Measurements from ENCODE around the gene PRKG2.
"Not testable (repeated sequence)": the region's sequence is repeated elsewhere in the genome, so short reads cannot be mapped to it uniquely, and the experiment has no call there.

PRKG2 gene

DNA sequence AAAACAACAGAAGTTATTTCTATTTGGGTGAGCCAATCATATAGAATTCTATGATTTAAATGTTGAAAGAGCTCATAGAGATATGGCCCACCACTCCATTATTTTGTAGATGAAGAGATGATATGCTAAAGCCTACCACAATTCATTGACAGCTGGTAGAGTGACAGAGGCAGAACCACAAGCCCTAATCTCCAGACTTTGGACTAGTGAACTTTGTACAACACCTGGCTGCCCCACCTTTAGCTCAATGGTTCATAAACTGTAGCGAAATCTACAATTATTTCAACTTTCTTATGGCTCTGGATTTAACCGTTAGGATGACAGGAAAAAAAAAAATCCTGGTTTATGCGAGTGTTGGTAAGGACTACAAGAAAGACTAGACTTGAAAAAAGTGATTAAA, 50.9 kb downstream of the PRKG2 start:
- TF ChIP-seq EZH2phosphoT487 (IDR thresholded peaks at IDR 0.05; ENCODE audit: borderline replicate concordance), result no peak
- TF ChIP-seq CTCF (conservative IDR thresholded peaks at IDR 0.05; ENCODE audit: low read length), result no peak
- Histone ChIP-seq H3K27me3 (ENCODE audit: insufficient read depth, low read length, poor library complexity, severe bottlenecking) (no peaks in the 10 kb centered on the region), H3K36me3 (ENCODE audit: insufficient read depth, low read length) (no peaks in the 10 kb centered on the region), H4K20me1 (ENCODE audit: insufficient read depth, low read length, poor library complexity, severe bottlenecking) (no peaks in the 10 kb centered on the region), H3K9ac (ENCODE audit: low read depth, low read length, poor library complexity, severe bottlenecking) (no peak overlapping the region), H3K4me1 (ENCODE audit: insufficient read depth, low read length, poor library complexity, severe bottlenecking) (peaks cover 14% of the 10 kb centered on the region), H3K4me3 (ENCODE audit: low read length, poor library complexity, severe bottlenecking) (no peak overlapping the region), H3K9me2 (replicated peaks; ENCODE audit: low read depth, low read length) (no peaks in the 10 kb centered on the region), H3K4me2 (ENCODE audit: low read depth, low read length, poor library complexity, severe bottlenecking) (no peak overlapping the region), H3K9me3 (ENCODE audit: insufficient read depth, low read depth, low read length) (no peaks in the 10 kb centered on the region), H2AFZ (ENCODE audit: low read length) (no peak overlapping the region), H3F3A (ENCODE audit: low read depth) (no peaks in the 10 kb centered on the region), H3K79me2 (ENCODE audit: insufficient read depth, low read length) (no peaks in the 10 kb centered on the region)

DNA sequence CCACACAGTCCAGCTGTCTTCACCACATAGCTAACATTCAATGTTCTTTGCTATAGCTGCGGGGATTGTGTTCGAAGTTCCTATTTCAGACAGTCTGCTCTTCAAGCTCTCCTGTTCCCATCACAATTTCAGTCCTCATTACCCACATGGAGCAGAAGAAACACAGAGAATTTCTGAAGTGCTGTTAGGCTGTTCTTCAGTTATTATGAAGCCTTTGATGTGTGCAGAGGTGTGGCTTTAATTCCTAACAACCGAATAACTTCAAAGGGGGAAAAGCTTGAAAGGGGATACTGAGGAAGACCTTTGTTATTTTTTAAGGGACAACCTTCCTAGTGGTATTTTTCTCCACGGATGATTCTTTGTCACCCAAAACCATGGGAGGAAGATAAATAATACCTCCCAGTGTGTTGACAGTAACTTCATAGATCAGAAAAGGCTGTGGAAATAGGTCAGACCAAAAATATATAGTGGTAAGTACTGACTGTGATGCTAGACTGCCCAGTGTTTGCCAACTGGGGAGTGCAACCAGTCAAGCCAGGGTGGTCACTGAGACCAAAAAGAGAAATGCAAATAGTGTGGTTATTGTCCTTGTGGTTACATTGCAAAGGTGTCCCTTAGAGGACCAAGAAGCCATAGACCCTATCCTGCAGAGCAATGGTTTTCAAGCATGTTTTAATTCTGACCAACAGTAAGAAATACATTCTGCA, 52.1 kb downstream of the PRKG2 start:
- Histone ChIP-seq H3K9ac (ENCODE audit: low read depth, low read length, poor library complexity, severe bottlenecking) (no peak overlapping the region), H3K27me3 (ENCODE audit: insufficient read depth, low read length, poor library complexity, severe bottlenecking) (no peaks in the 10 kb centered on the region), H3K9me2 (replicated peaks; ENCODE audit: low read depth, low read length) (no peaks in the 10 kb centered on the region), H4K20me1 (ENCODE audit: insufficient read depth, low read length, poor library complexity, severe bottlenecking) (no peaks in the 10 kb centered on the region), H2AFZ (ENCODE audit: low read length) (0 out of 2 replicates have a peak overlapping the region, but pooled peaks have one; percentile 20), H3K4me2 (ENCODE audit: low read depth, low read length, poor library complexity, severe bottlenecking) (no peak overlapping the region), H3K79me2 (ENCODE audit: insufficient read depth, low read length) (no peaks in the 10 kb centered on the region), H3K4me1 (ENCODE audit: insufficient read depth, low read length, poor library complexity, severe bottlenecking) (peaks cover 14% of the 10 kb centered on the region), H3K9me3 (ENCODE audit: insufficient read depth, low read depth, low read length) (no peaks in the 10 kb centered on the region), H3K4me3 (ENCODE audit: low read length, poor library complexity, severe bottlenecking) (no peak overlapping the region), H3F3A (ENCODE audit: low read depth) (no peaks in the 10 kb centered on the region), H3K36me3 (ENCODE audit: insufficient read depth, low read length) (no peaks in the 10 kb centered on the region)
- TF ChIP-seq CTCF (conservative IDR thresholded peaks at IDR 0.05; ENCODE audit: low read length), result no peak
- no peak for TF ChIP-seq EZH2phosphoT487 (IDR thresholded peaks at IDR 0.05; ENCODE audit: borderline replicate concordance)

DNA sequence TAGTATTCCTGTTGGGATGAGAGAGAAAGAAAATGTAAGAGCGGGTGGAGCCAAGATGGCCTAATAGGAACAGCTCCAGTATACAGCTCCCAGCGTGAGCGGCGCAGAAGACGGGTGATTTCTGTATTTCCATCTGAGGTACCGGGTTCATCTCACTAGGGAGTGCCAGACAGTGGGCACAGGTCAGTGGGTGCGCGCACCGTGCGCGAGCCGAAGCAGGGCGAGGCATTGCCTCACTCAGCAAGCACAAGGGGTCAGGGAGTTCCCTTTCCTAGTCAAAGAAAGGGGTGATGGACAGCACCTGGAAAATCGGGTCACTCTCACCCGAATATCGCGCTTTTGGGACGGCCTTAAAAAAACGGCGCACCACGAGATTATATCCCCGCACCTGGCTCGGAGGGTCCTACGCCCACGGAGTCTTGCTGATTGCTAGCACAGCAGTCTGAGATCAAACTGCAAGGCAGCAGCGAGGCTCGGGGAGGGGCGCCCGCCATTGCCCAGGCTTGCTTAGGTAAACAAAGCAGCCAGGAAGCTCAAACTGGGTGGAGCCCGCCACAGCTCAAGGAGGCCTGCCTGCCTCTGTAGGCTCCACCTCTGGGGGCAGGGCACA, 61.2 kb downstream of the PRKG2 start:
- H2AFZ ChIP-seq (ENCODE audit: low read length); H3K4me3 ChIP-seq (ENCODE audit: low read length, poor library complexity, severe bottlenecking); H3K4me1 ChIP-seq (ENCODE audit: insufficient read depth, low read length, poor library complexity, severe bottlenecking); H3K27me3 ChIP-seq (ENCODE audit: insufficient read depth, low read length, poor library complexity, severe bottlenecking); H3K36me3 ChIP-seq (ENCODE audit: insufficient read depth, low read length); H3K4me2 ChIP-seq (ENCODE audit: low read depth, low read length, poor library complexity, severe bottlenecking); H4K20me1 ChIP-seq (ENCODE audit: insufficient read depth, low read length, poor library complexity, severe bottlenecking); H3K9ac ChIP-seq (ENCODE audit: low read depth, low read length, poor library complexity, severe bottlenecking); H3K9me2 ChIP-seq (replicated peaks; ENCODE audit: low read depth, low read length); H3K9me3 ChIP-seq (ENCODE audit: insufficient read depth, low read depth, low read length); H3K79me2 ChIP-seq (ENCODE audit: insufficient read depth, low read length); H3F3A ChIP-seq (ENCODE audit: low read depth): not testable (repeated sequence)

Measured in Loucy (cell line).